Thyroid gland (tissue), 4 donors: ENCODE data around the gene PEA15.

Experiments used
- POLR2A ChIP-seq, 2 donors: fragments of 450-650 bp; IDR thresholded peaks; one replicate each; pipeline ENCODE4 v1.6.1; 2017; ENCODE audit warnings: antibody characterized with exemption in 2 of 2, mild to moderate bottlenecking in 2 of 2, moderate library complexity in 1 of 2
- TF ChIP-seq, protein P1 (sequence below), 6 experiments: fragments of 200-600 bp in 3 of 6; fragments of 450-650 bp in 3 of 6; sonication (generic) in 3 of 6; IDR thresholded peaks; one replicate each; pipeline ENCODE4 v1.5.1; 2016 to 2019; ENCODE audit warnings: antibody characterized with exemption in 6 of 6, mild to moderate bottlenecking in 2 of 6, inconsistent platforms in 1 of 6, moderate library complexity in 1 of 6

DNA sequence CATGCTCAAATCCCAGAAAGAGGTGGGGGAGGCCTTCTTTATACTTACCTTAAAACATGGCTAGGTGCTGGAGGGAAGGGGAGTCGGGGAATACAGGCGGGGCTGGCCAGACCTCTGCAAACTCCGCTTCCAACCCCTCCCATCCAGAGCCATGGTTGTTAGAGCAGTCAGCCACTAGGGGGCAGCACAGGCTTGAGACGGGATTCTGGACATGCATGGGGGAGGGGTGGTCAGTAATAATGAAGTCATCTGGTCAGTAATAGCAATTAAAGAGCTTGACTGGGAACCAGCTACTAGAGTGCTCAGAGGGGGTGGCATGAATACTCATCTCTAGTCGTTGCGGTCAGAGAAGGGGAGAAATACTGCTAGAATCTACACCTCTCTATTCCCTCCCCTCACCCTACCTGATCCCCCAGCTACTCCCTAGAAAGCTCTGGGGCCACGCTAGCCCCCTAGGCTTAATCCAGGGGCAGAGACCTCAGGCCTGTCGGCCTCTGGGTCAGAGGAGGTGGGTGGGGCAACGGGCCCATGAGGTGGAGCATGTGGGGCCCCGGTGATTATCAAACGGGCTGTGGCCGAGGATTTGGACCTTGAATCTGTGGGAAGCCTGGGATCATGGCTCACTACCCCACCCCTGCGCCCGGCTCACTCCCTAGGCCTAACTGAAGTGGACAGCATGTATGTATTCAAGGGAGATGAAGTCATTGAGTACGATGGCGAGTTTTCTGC, 11.9 kb upstream of the PEA15 start:
- TF ChIP-seq, protein P1, sequence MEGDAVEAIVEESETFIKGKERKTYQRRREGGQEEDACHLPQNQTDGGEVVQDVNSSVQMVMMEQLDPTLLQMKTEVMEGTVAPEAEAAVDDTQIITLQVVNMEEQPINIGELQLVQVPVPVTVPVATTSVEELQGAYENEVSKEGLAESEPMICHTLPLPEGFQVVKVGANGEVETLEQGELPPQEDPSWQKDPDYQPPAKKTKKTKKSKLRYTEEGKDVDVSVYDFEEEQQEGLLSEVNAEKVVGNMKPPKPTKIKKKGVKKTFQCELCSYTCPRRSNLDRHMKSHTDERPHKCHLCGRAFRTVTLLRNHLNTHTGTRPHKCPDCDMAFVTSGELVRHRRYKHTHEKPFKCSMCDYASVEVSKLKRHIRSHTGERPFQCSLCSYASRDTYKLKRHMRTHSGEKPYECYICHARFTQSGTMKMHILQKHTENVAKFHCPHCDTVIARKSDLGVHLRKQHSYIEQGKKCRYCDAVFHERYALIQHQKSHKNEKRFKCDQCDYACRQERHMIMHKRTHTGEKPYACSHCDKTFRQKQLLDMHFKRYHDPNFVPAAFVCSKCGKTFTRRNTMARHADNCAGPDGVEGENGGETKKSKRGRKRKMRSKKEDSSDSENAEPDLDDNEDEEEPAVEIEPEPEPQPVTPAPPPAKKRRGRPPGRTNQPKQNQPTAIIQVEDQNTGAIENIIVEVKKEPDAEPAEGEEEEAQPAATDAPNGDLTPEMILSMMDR (IDR thresholded peaks at IDR 0.05) = peak; percentile 90 to 98 (median 96)
- no peak for TF ChIP-seq POLR2A (IDR thresholded peaks at IDR 0.05)
